ENCODE measurements around the gene WDFY3.

WDFY3 gene

GRCh38 chr4:84957514-84958420 lies 8.7 kb downstream of the WDFY3 start:
- DNase-seq (ENCODE audit: low read depth in 1 of 2, low spot score in 1 of 2): no peak
- no peak for TF ChIP-seq GABPA (IDR thresholded peaks at IDR 0.05; ENCODE audit: low read depth)
- Histone ChIP-seq H3K4me3 (replicated peaks; ENCODE audit: insufficient read depth, low read length) (no peak overlapping the region), H3K27me3 (ENCODE audit: insufficient read depth, poor library complexity, severe bottlenecking) (no peaks in the 10 kb centered on the region), H3K27ac (replicated peaks) (no peak overlapping the region)

- Histone ChIP-seq H3K27me3 (ENCODE audit: insufficient read depth, poor library complexity, severe bottlenecking) (no peaks in the 10 kb centered on the region), H3K4me3 (replicated peaks; ENCODE audit: insufficient read depth, low read length) (no peak overlapping the region), H3K27ac (replicated peaks) (no peak overlapping the region)
- DNase-seq (ENCODE audit: low read depth in 1 of 2, low spot score in 1 of 2): peak; percentile 39 to 71
- no peak for TF ChIP-seq GABPA (IDR thresholded peaks at IDR 0.05; ENCODE audit: low read depth)
Observed at GRCh38 chr4:84956014-84956413, 10.5 kb downstream of the WDFY3 start.

- H3K4me3 ChIP-seq (replicated peaks; ENCODE audit: insufficient read depth, low read length): no peak overlapping the region
- H3K27me3 ChIP-seq (ENCODE audit: insufficient read depth, poor library complexity, severe bottlenecking): no peaks in the 10 kb centered on the region
- H3K27ac ChIP-seq (replicated peaks): no peak overlapping the region
- TF ChIP-seq SPI1 (IDR thresholded peaks at IDR 0.05; ENCODE audit: borderline replicate concordance, low read depth) (no peak), GABPA (IDR thresholded peaks at IDR 0.05; ENCODE audit: low read depth) (no peak), CTCF (IDR thresholded peaks at IDR 0.05; ENCODE audit: insufficient read depth, low read length) (no peak), REST (IDR thresholded peaks at IDR 0.05; ENCODE audit: insufficient replicate concordance, low read depth) (no peak), POLR2AphosphoS5 (IDR thresholded peaks at IDR 0.05; ENCODE audit: low read depth) (no peak)
- DNase-seq (ENCODE audit: low read depth in 1 of 2, low spot score in 1 of 2): no peak
Observed at GRCh38 chr4:84954982-84955567, 11.4 kb downstream of the WDFY3 start.

GRCh38 chr4:84952776-84953175 lies 13.7 kb downstream of the WDFY3 start:
- TF ChIP-seq CTCF (IDR thresholded peaks at IDR 0.05; ENCODE audit: insufficient read depth, low read length): no peak
- TF ChIP-seq POLR2AphosphoS5 (IDR thresholded peaks at IDR 0.05; ENCODE audit: low read depth): no peak
- no peak for TF ChIP-seq REST (IDR thresholded peaks at IDR 0.05; ENCODE audit: insufficient replicate concordance, low read depth)
- no peak for TF ChIP-seq SPI1 (IDR thresholded peaks at IDR 0.05; ENCODE audit: borderline replicate concordance, low read depth)
- no peak for TF ChIP-seq GABPA (IDR thresholded peaks at IDR 0.05; ENCODE audit: low read depth)
- no peaks in the 10 kb centered on the region for H3K27me3 ChIP-seq (ENCODE audit: insufficient read depth, poor library complexity, severe bottlenecking)
- no peak overlapping the region for H3K4me3 ChIP-seq (replicated peaks; ENCODE audit: insufficient read depth, low read length)
- H3K27ac ChIP-seq (replicated peaks): no peak overlapping the region
- no peak for DNase-seq (ENCODE audit: low read depth in 1 of 2, low spot score in 1 of 2)

Measured in HL-60 (cell line).